HG02759 (cell line): Measurements from ENCODE around the gene POLE3.
"Not testable (repeated sequence)": the region's sequence is repeated elsewhere in the genome, so short reads cannot be mapped to it uniquely, and the experiment has no call there.

Source experiments
- ATAC-seq: cut with Tn5 transposase; IDR thresholded peaks from one replicate; pipeline ENCODE4 v1.9.1; 2021; ENCODE audit warnings: mild to moderate bottlenecking, moderate library complexity; ENCODE audit not compliant: unreplicated experiment

The POLE3 gene, protein sequence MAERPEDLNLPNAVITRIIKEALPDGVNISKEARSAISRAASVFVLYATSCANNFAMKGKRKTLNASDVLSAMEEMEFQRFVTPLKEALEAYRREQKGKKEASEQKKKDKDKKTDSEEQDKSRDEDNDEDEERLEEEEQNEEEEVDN

DNA sequence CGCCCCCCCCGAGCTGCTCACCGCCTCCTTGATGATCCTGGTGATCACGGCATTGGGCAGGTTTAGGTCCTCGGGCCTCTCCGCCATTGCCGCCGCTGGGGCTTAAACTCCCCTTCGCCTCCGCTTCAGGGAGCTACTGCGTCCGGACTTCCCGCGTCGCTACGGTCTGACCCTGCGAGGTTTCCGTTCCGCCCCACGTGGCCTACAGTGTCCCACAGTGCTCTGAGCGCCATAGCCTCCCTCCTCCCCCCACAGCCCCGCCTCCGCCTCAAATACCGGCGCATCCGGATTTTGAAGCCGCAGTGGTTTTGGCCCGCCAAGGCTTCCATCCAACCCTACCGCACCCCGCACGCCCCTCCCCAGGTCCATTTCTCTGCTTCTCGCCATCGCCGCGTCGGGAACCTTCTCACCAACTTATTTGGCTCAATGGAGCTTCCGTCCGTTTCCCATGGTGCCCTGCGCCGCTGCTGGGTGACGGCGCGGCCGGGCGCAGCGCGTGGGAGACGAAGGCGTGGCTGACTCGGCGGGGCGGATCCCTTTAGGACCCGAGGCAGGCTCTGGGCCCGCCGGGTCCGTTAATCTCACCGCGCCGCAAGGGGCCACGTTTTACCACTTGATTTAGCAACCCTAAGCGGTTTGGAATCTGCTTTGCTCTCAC lies at the start of gene POLE3, which contains the start of gene C9orf43:
Gene POLE3 (minus strand): TSS at position 469 of the 658 bp plus-strand sequence. CDS start 382 bp downstream, at position 87.
Gene C9orf43 (plus strand): TSS at position 541 of the 658 bp plus-strand sequence. CDS start 2,747 bp downstream, outside the sequence.
- ATAC-seq: peak; percentile 92

DNA sequence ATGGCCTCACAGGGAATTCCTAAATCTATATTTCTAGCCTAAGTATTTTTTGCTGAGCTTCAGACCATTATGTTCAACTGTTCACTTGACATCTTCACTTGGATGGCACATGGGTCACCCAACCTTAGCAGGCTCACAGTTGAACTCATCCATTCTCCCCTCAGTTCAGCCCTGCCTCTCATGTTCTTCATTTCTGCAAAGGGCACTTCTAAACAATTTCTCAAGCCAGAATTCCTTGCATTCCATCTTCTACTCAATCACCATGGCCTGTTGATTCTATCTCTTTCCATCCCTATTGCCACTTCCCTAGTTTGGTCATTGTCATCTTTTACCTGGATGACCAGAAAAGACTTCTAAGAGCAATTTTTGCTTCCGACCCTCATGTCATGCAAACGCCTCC lies 45.8 kb upstream of the POLE3 start:
- no peak for ATAC-seq

DNA sequence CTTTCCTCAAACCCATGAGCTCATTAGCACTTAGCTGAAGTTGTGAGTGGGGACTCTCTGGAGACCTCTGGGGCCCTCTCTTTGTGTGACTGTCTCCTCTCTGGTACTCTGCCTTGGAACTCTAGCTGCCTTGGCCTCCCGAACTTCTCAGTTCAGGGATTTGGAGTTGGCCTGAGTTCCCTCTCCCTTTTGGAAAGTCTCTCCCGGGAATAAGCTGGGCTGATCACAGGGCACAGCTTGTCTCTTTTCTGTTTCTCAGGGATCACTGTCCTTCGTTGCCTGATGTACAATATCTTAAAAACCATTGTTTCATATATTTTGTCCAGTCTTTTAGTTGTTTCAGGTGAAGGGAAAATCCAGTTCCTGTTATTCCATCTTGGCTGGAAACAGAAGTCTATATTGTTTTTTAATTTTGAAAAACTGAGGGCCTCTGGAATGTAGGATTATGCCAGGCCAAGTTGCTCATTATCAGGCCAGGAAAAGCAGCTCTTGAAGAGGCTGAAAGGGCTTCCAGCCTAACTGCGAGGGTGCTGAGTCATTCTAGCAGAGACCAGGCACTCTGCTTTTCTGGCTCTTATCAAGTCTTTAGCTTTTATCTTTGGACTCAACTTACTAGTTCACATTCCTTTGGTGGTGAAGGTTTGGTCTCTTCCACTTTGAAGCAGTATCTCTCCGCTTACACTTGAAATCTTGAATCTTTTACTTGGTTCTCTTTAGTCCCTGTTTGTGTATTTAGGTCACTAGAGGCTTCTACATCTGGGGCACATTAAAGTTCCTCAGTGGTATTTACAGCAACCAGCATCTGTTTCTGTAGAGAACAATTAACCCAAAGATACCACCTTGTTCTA lies 44.7 kb upstream of the POLE3 start:
- ATAC-seq: no peak

DNA sequence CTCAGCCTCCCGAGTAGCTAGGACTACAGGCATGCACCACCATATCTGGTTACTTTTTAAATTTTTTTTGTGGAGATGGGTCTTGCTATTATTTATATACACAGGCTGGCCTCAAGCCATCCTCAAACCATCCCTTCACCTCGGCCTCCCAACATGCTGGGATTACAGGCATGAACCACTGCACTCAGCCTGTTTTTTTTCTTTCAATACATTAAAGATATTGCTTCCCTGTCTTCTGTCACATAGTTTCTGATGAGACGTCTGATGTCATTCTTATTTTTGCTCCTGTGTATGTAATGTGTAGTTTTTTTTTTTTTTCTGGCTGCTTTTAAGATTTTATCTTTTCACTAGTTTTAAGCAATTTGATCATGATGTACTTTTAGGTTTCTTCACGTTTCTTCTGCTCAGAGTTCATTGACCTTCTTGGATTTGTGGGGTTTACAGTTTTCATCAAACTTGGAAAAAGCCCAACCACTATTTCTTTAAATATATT lies 41.7 kb upstream of the POLE3 start:
- ATAC-seq: no peak

DNA sequence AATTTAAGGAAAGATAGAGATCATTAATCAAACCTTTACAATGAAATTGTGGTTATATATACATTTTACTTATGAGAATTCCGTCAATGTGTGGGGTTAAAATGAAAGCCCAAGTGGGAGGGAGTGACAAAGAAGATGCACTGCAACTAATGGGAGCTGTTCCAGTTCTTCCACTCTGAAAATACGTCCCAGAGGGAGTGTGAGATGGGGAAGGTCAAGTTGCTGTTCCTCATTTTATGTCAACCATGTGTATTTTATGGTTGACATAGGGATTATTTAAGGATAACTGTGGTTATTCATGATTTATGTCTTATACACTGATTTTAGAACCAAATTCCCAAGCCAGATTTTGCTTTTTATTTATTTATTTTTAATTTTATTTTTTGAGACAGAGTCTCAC lies 38.9 kb upstream of the POLE3 start:
- no peak for ATAC-seq

DNA sequence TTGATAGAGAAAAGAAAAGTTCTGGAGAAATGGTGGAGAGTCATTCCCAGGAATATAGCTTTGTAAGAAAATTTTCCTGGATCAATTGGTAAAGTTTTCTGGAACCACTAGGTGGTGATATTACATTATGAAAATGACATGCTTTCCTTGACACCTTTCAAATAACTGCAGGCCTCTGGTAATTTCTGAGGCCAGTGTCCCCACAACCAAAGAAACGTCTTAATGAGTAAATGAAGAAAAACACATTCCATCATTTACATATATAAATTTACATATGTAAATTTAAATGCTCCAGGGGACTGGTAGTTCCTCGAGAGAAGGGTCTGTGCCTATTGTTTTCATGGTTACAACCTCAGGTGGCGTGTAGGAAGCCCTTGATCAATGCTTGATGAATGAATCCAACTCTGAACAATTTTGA lies 35.9 kb upstream of the POLE3 start:
- ATAC-seq: no peak

DNA sequence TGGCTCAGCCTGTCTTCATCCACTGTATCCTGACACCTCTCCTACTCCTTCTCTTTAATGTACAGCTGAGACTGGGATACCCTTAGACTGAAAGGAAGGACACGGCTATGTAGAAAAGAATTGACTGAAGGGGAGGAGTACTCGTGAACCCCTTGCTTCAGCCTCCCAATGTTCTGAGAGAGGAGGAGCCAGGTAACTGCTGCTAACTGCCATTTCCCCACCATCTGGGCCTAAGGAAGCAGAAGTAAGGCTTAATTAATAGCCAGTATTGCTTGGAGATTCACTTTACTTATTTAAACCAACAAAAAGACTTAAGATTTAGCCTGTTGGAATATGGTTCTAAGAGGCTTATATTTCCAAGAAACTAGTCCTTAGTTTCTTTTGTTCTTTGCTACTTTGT lies 34.3 kb upstream of the POLE3 start:
- ATAC-seq: no peak

DNA sequence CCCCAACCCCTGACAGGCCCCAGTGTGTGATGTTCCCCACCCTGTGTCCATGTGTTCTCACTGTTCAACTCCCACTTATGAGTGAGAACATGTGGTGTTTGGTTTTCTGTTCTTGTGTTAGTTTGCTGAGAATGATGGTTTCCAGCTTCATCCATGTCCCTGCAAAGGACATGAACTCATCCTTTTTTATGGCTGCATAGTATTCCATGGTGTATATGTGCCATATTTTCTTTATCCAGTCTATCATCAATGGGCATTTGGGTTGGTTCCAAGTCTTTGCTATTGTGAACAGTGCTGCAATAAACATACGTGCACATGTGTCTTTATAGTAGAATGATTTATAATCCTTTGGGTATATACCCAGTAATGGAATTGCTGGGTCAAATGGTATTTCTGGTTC lies 27.2 kb upstream of the POLE3 start:
- not testable (repeated sequence) for ATAC-seq

DNA sequence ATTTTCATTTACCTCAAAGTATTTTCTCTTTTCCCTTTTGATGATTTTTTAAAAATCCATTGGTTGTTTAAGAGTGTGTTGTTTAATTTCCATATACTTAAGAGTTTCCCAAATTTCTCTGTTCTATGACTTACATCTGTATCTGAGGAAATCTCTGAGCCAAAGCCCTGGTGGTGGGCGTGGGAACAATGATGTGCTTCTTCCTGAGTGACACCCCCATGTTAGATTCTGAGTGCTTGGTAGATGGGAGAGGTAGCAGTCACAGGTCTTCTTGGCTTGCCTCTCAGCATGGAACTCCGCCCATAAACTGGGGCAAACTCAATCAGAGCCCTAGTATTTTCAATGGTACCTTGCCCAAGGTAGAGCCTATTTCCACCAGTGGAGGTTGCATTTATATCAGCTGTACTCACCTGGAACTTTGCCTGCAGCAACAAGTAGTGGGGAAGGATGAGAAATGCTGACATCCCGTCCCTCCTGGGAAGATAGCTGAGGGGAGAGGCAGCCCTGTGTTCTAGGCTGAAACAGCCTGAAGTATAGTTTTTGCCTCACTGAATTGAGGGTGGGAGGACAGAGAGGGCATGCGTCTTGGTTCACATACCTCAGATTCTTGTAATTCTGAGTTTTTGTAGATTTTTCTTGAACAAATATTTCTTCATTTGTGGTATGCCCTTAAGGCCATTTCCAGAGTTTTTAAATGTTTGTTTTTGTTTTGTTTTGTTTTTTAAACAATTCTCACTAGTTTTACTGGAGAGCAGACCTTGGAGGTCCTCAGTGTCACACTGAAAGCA lies 26.4 kb upstream of the POLE3 start:
- ATAC-seq: no peak

DNA sequence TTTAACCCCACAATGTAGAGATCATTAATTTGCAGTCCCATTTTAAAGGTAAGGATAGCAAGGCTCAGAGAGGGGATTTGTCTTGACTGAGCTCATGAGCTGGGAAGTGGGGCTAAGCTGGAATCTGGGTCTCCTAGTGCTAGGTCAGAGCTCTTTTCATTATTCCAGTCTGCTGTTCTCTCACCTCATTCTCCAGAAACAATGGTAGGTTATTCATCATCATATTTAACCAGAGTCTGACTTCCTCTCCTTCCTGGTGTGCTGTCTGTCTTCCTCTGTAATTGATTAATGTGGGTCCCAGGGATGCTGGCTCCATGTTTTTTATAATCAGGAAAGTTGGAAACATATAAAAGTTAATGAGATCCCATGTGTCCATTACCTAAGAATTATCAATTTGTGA lies 20.7 kb upstream of the POLE3 start:
- ATAC-seq: no peak

DNA sequence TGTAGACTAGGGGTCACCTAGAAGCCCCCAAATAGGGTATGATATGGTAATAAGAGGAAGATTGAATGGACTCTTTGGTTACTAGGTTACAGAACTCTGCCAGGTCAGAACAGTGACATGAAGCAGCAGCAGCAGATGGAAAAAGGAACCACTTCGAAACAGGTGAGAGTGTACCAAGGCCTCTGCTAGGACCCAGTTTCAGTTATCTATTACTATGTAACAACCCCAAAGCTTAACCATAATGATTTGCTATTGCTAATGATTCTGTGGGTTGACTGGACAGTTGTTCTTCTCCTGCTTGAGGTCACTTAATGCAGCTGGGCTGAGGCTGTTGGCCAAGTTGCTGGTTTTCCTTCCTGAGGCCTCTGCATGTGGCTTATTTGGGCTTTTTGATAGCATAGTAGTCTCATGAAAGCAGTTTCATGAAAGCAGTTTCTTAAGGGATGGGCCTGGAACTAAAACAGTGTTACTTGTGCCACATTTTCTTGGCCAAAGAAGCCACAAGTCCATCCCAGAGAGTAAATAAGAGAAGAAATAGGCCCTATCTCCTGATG lies 17.7 kb upstream of the POLE3 start:
- no peak for ATAC-seq

DNA sequence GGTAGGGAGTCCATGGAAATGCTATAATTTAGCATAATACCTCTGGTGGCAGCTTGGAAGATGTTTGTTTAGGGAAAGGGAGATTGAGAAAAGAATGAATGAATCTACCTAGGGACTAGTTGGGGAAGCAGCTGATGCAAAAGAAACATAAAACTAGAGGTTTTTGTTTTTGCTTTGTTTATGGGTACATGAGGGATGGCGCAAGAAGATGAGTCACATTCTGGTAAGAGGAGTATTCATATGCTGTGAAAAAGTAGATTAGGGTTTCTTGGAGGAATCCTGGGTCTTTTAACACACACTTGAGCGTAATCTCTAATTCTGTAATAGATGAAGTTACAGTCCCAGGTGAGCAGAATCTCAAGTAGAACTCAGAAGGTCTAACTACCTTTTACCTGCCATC lies 17.2 kb upstream of the POLE3 start:
- no peak for ATAC-seq

DNA sequence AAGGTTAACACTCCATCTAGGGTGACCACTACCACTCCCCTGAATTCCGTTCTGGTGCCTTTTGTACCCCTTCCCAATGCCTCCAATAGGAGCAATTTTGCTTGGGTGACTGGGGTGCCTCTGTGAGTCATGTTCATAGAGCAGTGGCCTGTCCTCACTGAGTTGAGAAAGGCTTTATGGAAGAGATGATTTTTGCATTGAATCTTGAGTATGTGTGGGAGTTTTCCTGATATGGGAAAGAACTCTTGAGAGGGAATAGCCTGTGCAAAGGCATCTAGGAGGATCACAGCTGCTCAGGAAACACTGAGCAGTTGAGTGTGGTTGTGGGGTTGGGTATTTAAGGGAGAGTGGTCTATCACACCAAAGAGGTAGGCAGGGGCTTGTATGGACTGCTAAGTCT lies 16.2 kb upstream of the POLE3 start:
- no peak for ATAC-seq

DNA sequence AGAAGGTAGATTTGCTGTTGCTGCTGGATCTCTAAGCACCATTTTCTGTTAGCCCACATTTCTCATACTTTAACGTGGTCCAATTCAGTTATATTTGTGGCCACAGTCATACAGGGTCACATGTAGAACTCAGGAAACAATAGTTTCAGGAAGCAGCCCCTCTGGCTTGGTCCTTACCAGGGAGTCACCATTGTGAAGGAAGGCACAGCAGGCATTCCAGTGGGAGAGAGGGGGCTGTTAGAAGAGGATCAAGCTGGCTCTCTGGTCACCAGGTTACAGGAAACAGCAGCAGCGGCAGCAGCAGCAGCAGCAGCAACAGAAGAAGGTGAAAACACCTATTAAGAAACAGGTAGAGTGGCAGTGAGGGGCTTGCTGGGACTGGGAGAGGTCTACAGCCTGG lies 14.6 kb upstream of the POLE3 start:
- no peak for ATAC-seq

DNA sequence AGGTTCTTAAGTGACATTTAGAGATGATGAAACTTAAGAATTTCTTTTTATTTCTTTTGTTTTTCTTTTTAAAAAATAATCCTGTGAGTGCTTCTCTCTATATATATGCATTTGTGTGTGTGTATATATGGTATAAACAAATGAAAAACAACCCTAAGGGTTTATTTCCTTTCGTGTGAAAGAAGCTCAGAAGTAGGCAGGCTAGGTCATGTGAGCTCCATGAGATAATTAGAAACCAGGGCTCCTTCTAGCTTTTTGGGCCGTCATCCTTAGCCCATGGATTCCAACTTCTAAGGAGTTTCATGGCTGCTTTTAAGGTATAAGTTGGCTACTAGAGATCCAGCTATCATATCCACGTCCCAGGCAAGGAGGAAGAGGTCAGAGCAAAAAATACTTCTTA lies 11.3 kb upstream of the POLE3 start:
- ATAC-seq: no peak

DNA sequence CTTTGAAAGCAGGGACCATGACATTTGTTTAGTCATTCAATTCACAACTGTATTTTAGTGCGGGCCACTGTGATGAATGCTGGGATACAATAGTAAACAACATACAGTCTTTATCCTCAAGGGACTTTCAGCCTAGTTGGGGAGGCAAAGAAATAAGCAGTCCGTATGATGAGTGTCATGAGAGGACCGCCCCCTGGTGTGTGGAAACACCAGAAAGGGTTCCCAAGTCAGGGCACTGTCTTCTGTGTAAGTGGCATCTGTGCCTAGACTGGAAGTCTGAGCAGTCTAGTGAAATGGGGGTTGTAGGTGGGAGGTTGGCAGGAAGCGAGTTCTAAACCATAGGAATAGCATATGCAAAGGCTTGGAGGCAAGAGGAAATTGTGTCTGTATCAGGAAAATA lies 6.9 kb upstream of the POLE3 start:
- no peak for ATAC-seq

DNA sequence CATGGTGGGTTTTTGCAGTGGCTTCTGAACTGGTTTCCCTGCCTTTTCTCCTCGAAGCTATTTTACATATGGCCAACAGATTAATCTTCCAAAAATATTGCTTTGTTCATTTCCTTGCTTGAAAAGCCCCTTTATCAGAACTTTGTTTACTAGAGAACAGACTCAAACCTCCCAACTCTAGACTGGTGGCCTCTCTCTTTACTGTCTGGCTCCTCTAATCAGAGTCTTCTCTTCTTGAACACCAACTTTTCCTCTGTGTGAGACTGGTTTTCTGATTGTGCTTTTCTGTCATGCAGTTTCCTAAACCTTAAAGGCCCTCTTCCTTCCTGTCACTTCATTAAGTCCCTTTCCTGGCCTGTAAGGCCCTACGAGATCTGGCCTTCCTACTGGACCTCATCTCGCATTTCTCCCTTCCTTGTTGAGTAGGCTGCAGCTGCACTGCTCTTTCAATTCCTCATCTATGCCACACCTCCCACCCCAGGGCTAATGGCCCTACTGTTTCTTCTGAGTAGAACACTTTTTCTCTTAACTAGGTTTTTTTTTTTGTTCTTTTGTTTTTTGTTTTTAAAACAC lies 5.8 kb upstream of the POLE3 start:
- ATAC-seq: peak; percentile 97

DNA sequence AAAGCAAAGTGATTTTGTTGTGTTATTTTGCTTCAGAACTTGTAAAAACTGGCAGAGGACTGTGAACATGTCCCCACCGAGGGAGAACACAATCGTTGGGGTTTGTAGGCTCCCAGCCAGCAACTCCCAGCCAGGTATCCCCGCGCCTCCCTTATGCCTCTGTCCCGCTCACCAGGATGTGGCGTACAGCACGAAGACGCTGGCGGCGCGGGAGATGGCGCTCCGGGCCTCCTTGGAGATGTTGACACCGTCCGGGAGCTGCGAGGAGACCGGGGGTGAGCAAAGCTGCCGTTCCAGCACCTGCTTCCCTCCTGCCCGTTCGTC lies 630 bp downstream of the POLE3 start:
- ATAC-seq: peak; percentile 10

DNA sequence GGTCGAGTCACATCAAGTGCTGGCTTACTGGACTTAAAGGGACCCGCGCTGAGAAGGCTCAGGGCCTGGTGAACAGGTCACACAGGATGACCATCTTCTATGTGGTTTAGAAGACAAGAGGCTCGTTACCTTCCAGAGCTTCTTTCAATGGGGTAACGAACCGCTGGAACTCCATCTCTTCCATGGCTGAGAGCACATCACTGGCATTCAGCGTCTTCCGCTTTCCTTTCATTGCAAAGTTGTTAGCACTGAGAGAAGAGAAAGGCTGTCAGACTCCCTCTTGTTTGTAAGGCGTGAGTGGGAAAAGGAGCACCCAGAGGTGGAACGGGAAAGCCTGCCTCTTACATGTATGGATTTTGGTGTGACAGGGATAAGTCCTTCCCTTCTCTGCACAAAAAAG lies 994 bp downstream of the POLE3 start:
- no peak for ATAC-seq

DNA sequence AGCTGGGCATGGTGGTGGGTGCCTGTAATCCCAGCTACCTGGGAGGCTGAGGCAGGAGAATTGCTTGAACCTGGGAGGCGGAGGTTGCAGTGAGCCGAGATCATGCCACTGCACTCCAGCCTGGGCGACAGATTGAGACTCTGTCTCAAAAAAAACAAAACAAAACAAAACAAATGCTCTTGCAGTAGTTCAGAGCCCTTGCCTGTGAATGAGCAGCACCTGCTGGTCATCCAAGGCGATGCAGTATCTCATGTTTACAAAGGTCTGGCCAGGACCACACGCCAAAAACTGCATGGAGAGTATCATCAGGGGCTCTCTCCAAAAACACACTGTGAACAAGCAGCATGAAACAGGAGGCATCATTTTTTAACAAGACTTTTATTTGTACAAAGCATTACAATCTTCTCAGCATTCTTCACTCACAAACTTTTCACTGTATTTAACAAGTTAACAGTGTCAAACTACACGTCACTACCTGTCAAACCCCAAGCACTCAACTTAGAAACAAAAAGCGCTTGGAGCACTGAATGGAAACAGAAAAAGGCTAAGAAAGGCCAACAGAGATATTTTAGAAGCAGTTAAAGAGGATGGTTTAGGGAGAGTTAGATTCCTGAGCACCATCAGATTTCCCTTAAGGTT lies 3.5 kb downstream of the POLE3 start:
- not testable (repeated sequence) for ATAC-seq
